Panc1 (cell line): ENCODE measurements around the gene GPR61.

Source experiments
- CTCF ChIP-seq: fragments of 450-650 bp; IDR thresholded peaks from 2 replicates; pipeline ENCODE4 v1.5.1; 2017; ENCODE audit warnings: mild to moderate bottlenecking
- REST ChIP-seq, 2 experiments: IDR thresholded peaks; 2 replicates each; pipeline ENCODE4 v1.6.1; 2011 to 2012; ENCODE audit warnings: low read depth in 2 of 2, control low read depth in 1 of 2, low read length in 1 of 2, mild to moderate bottlenecking in 1 of 2, moderate library complexity in 1 of 2; ENCODE audit not compliant: insufficient read depth in 1 of 2

DNA sequence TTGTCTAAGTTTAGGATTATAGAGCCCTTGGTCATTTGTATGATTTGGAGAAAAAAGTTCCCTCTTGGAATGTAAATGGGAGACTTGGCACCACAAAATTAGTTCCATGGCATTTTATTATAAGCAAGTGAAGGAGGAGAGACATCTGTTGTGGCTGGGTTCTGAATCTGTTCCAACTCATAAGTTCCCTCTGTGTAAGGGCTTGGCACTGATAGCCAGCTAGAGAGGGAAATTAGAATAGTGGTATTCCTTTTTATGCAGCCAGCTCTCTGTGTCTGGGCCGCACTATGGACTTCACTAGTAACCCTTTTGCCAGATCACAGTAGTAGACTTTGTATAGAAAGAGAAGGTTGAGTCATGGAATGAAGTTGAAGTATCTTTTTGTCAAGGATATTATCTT is 39.8 kb downstream of the GPR61 start:
- TF ChIP-seq REST (IDR thresholded peaks at IDR 0.05; ENCODE audit: insufficient read depth in 1 of 2, low read depth in 2 of 2, low read length in 1 of 2): no peak
- TF ChIP-seq CTCF: no peak
